IMR-90 (cell line): ENCODE measurements around the gene CHD2. TPM values are rescaled to one million over a fixed set of nuclear protein-coding genes. Genes with fewer than 3 reads are reported as not detected.

Experiments
- ATAC-seq: fragments of 200-7000 bp; cut with Tn5 transposase; 2 replicates; pipeline ENCODE4 v1.9.1; 2020; ENCODE audit warnings: low read depth, mild to moderate bottlenecking, moderate library complexity
- BruUV-seq: library from RNA; stranded (reverse); fragments of 400-500 nt; replicated peaks from 2 replicates; lab custom pipeline; 2021; lab: Mats Ljungman, UMichigan
- CTCF ChIA-PET: fragments of 300-600 bp; formaldehyde crosslinking; extraction: SDS; loops from one replicate; lab custom pipeline; 2021; ENCODE audit warnings: antibody characterized with exemption; lab: Yijun Ruan, JAX
- POLR2A ChIA-PET: fragments of 300-600 bp; sonication (Branson Sonifier 250); formaldehyde crosslinking; loops from one replicate; lab custom pipeline; 2022; ENCODE audit warnings: antibody characterized with exemption; ENCODE audit not compliant: unreplicated experiment; lab: Charles Lee
- DNase-seq: peaks from one replicate; pipeline ENCODE4 v3.0.0; 2013
- H2AFZ ChIP-seq: replicated peaks from 2 replicates; pipeline ENCODE3; 2013; ENCODE audit warnings: low read length, mild to moderate bottlenecking; ENCODE audit not compliant: poor library complexity
- H2AK5ac ChIP-seq: 2 replicates; pipeline ENCODE4 v1.6.1; 2013; ENCODE audit warnings: low read depth, low read length, inconsistent platforms
- H2AK9ac ChIP-seq: replicated peaks from 2 replicates; pipeline ENCODE3; 2013; ENCODE audit warnings: mild to moderate bottlenecking, low read depth, low read length, moderate library complexity; ENCODE audit not compliant: poor library complexity
- H2BK120ac ChIP-seq: 2 replicates; pipeline ENCODE4 v1.6.1; 2013; ENCODE audit warnings: low read depth, low read length, inconsistent platforms
- H2BK15ac ChIP-seq: 3 replicates; pipeline ENCODE4 v1.6.1; 2013; ENCODE audit warnings: low read depth, low read length, inconsistent platforms
- H2BK20ac ChIP-seq: 2 replicates; pipeline ENCODE4 v1.6.1; 2013; ENCODE audit warnings: low read depth, mild to moderate bottlenecking, inconsistent platforms, low read length, moderate library complexity
- H2BK5ac ChIP-seq: 2 replicates; pipeline ENCODE4 v1.6.1; 2013; ENCODE audit warnings: mild to moderate bottlenecking, low read depth, low read length, inconsistent platforms; ENCODE audit not compliant: poor library complexity, severe bottlenecking
- H3K14ac ChIP-seq: replicated peaks from 2 replicates; pipeline ENCODE4 v1.6.1; 2013; ENCODE audit warnings: low read depth, low read length, inconsistent platforms
- H3K18ac ChIP-seq: 2 replicates; pipeline ENCODE4 v1.6.1; 2013; ENCODE audit warnings: low read depth, low read length, control low read depth
- H3K23ac ChIP-seq: 2 replicates; pipeline ENCODE4 v1.6.1; 2013; ENCODE audit warnings: low read depth, low read length, inconsistent platforms
- H3K27ac ChIP-seq: 2 replicates; pipeline ENCODE4 v1.5.1; 2013; ENCODE audit warnings: mild to moderate bottlenecking, control low read depth, low read length; ENCODE audit not compliant: insufficient read depth
- H3K27me3 ChIP-seq: 2 replicates; pipeline ENCODE4 v1.6.1; 2013; ENCODE audit warnings: low read length; ENCODE audit not compliant: control insufficient read depth, insufficient read depth
- H3K36me3 ChIP-seq: 2 replicates; pipeline ENCODE4 v1.6.1; 2013; ENCODE audit warnings: low read length, mixed read lengths; ENCODE audit not compliant: control insufficient read depth, insufficient read depth
- H3K4ac ChIP-seq: 2 replicates; pipeline ENCODE4 v1.6.1; 2013; ENCODE audit warnings: low read depth, low read length, inconsistent platforms
- H3K4me1 ChIP-seq: 2 replicates; pipeline ENCODE4 v1.6.1; 2013; ENCODE audit warnings: low read length, mixed read lengths; ENCODE audit not compliant: control insufficient read depth, insufficient read depth
- H3K4me2 ChIP-seq: 2 replicates; pipeline ENCODE4 v1.6.1; 2013; ENCODE audit warnings: low read depth, mild to moderate bottlenecking, control low read depth, low read length, moderate library complexity
- H3K4me3 ChIP-seq: 2 replicates; pipeline ENCODE4 v1.5.1; 2013; ENCODE audit warnings: low read depth, mild to moderate bottlenecking, control low read depth, low read length, moderate library complexity; ENCODE audit not compliant: insufficient read depth
- H3K56ac ChIP-seq: 2 replicates; pipeline ENCODE4 v1.6.1; 2013; ENCODE audit warnings: low read length, inconsistent platforms; ENCODE audit not compliant: insufficient read depth; ENCODE audit errors: extremely low read depth
- H3K79me1 ChIP-seq, 2 experiments: 2 replicates each; pipeline ENCODE4 v1.6.1; 2013; ENCODE audit warnings: low read length in 2 of 2, inconsistent platforms in 1 of 2, low read depth in 1 of 2
- H3K9ac ChIP-seq: 2 replicates; pipeline ENCODE4 v1.6.1; 2013; ENCODE audit warnings: low read depth, low read length, control low read depth
- H3K9me1 ChIP-seq: 2 replicates; pipeline ENCODE4 v1.6.1; 2013; ENCODE audit warnings: low read length, inconsistent platforms; ENCODE audit not compliant: insufficient read depth
- H3K9me3 ChIP-seq: 2 replicates; pipeline ENCODE4 v1.6.1; 2013; ENCODE audit warnings: low read length; ENCODE audit not compliant: control insufficient read depth, insufficient read depth
- H4K20me1 ChIP-seq: 2 replicates; pipeline ENCODE4 v1.6.1; 2013; ENCODE audit warnings: low read length, inconsistent platforms; ENCODE audit not compliant: insufficient read depth
- H4K5ac ChIP-seq: 2 replicates; pipeline ENCODE4 v1.6.1; 2013; ENCODE audit warnings: mild to moderate bottlenecking, low read depth, low read length, control low read depth
- H4K8ac ChIP-seq, 2 experiments: 2 replicates each; pipeline ENCODE4 v1.6.1; 2013; ENCODE audit warnings: low read depth in 2 of 2, low read length in 2 of 2, control low read depth in 1 of 2, inconsistent platforms in 1 of 2
- H4K91ac ChIP-seq: 2 replicates; pipeline ENCODE4 v1.6.1; 2013; ENCODE audit warnings: low read depth, low read length, inconsistent platforms; ENCODE audit not compliant: insufficient read depth
- BHLHE40 ChIP-seq: fragments of 150-350 bp; IDR thresholded peaks from 2 replicates; pipeline ENCODE4 v1.6.1; 2016; ENCODE audit warnings: mild to moderate bottlenecking, low read depth, low read length
- CEBPB ChIP-seq: IDR thresholded peaks from 2 replicates; pipeline ENCODE4 v1.6.1; 2012; ENCODE audit warnings: low read depth, low read length, improper control_type of control experiment
- CHD1 ChIP-seq: IDR thresholded peaks from 2 replicates; pipeline ENCODE4 v1.6.1; 2012; ENCODE audit warnings: low read depth, low read length, improper control_type of control experiment
- CTCF ChIP-seq: conservative IDR thresholded peaks from 2 replicates; pipeline ENCODE4 v1.5.1; 2012; ENCODE audit warnings: mild to moderate bottlenecking, low read depth, low read length, improper control_type of control experiment
- ELK1 ChIP-seq: fragments of 150-350 bp; IDR thresholded peaks from 2 replicates; pipeline ENCODE4 v1.6.1; 2016; ENCODE audit warnings: low read depth, mild to moderate bottlenecking, low read length, moderate library complexity, borderline replicate concordance
- FOS ChIP-seq: fragments of 150-350 bp; IDR thresholded peaks from 2 replicates; pipeline ENCODE4 v1.6.1; 2016; ENCODE audit warnings: low read depth, low read length
- MAFK ChIP-seq: IDR thresholded peaks from 2 replicates; pipeline ENCODE4 v1.6.1; 2012; ENCODE audit warnings: low read depth, low read length, improper control_type of control experiment
- MAZ ChIP-seq: IDR thresholded peaks from 2 replicates; pipeline ENCODE4 v1.6.1; 2012; ENCODE audit warnings: low read depth, mild to moderate bottlenecking, low read length, improper control_type of control experiment, moderate library complexity, borderline replicate concordance
- MXI1 ChIP-seq: IDR thresholded peaks from 2 replicates; pipeline ENCODE4 v1.6.1; 2012; ENCODE audit warnings: low read depth, mild to moderate bottlenecking, low read length, moderate library complexity, borderline replicate concordance
- NFE2L2 ChIP-seq: fragments of 150-350 bp; IDR thresholded peaks from 2 replicates; pipeline ENCODE4 v1.6.1; 2016; ENCODE audit warnings: low read depth, mild to moderate bottlenecking, low read length
- POLR2A ChIP-seq: IDR thresholded peaks from 2 replicates; pipeline ENCODE4 v1.6.1; 2012; ENCODE audit warnings: mild to moderate bottlenecking, low read depth, low read length
- RAD21 ChIP-seq: IDR thresholded peaks from 2 replicates; pipeline ENCODE4 v1.6.1; 2012; ENCODE audit warnings: low read length, improper control_type of control experiment
- RCOR1 ChIP-seq: IDR thresholded peaks from 2 replicates; pipeline ENCODE4 v1.6.1; 2012; ENCODE audit warnings: mild to moderate bottlenecking, low read length, improper control_type of control experiment; ENCODE audit not compliant: insufficient replicate concordance
- RFX5 ChIP-seq: IDR thresholded peaks from 2 replicates; pipeline ENCODE4 v1.8.0; 2012; ENCODE audit warnings: low read depth, mild to moderate bottlenecking, low read length, moderate library complexity
- SMC3 ChIP-seq: fragments of 150-350 bp; IDR thresholded peaks from 2 replicates; pipeline ENCODE4 v1.6.1; 2016; ENCODE audit warnings: low read depth, mild to moderate bottlenecking, antibody characterized with exemption, low read length, moderate library complexity
- USF2 ChIP-seq: fragments of 150-350 bp; IDR thresholded peaks from 2 replicates; pipeline ENCODE4 v1.6.1; 2017; ENCODE audit warnings: mild to moderate bottlenecking, antibody characterized with exemption, low read length, low read depth
- WGBS, 2 experiments: methylation state at CpG; one replicate each; pipeline versions ENCODE4 v1.1.5 to v1.1.7; 2013; ENCODE audit warnings: missing lambda C conversion rate in 2 of 2; ENCODE audit not compliant: insufficient read length in 1 of 2; ENCODE audit errors: extremely low coverage in 2 of 2; 5-methylcytosine and 5-hydroxymethylcytosine counted together
- dilution Hi-C: fragments of 300-500 bp; cut with HindIII; formaldehyde crosslinking; loops from one replicate; pipeline ENCODE4 v1.14.3; 2018; ENCODE audit warnings: low sequenced_read_pairs; ENCODE audit not compliant: unreplicated experiment
- in situ Hi-C: fragments of 300-500 bp; cut with MboI; formaldehyde crosslinking; loops from 3 replicates; pipeline ENCODE4 v1.14.3; 2019; ENCODE audit warnings: low sequenced_read_pairs, inconsistent platforms, mixed read lengths
- intact Hi-C: fragments of 100-400 bp; cut with micrococcal nuclease; formaldehyde crosslinking; loops from 2 replicates; pipeline ENCODE4 v1.10.0; 2022
- polyA plus RNA-seq, 3 experiments: library from polyadenylated mRNA; depleted of rRNA; stranded (reverse); fragments of >200 nt; gene quantifications; 2 replicates each; pipeline ENCODE4 v1.2.3, GENCODE V29; 2012; ENCODE audit warnings: low replicate concordance in 1 of 3
- total RNA-seq: library from RNA; depleted of rRNA; stranded (reverse); fragments of >200 nt; gene quantifications from 2 replicates; pipeline ENCODE4 v1.2.3, GENCODE V29; 2012

The CHD2 gene
- total and polyA plus RNA-seq, 2 of the 4 experiments (the other 2 are of a cell fraction) = 44.9 to 64.7 TPM

GRCh38 chr15:93058904-93059427 is 158.8 kb downstream of the CHD2 start:
- no peak for TF ChIP-seq MAFK
- no peak for TF ChIP-seq CTCF
- no peak for TF ChIP-seq CEBPB
- no peak for TF ChIP-seq CHD1
- TF ChIP-seq USF2 = no peak
- no peak for TF ChIP-seq POLR2A
- no peak for TF ChIP-seq NFE2L2
- no peak for TF ChIP-seq ELK1
- no peak for TF ChIP-seq SMC3
- no peak for TF ChIP-seq MXI1
- TF ChIP-seq RFX5 = no peak
- no peak for TF ChIP-seq RCOR1
- no peak for TF ChIP-seq MAZ
- no peak for TF ChIP-seq BHLHE40
- TF ChIP-seq RAD21 = no peak
- TF ChIP-seq FOS = no peak
- no peak overlapping the region for H3K9ac ChIP-seq
- ChIA-PET CTCF (interaction anchor here (1.5 kb wide), 1 partner anchor 29 kb away, joined by 3 read pairs; no protein-coding TSS in a partner anchor), POLR2A (no interaction called here)
- in situ Hi-C loops = no loop called here
- H3K79me1 ChIP-seq = no peaks in the 10 kb centered on the region
- H4K91ac ChIP-seq = no peak overlapping the region
- H2AK5ac ChIP-seq = no peak overlapping the region
- no peak overlapping the region for H2BK20ac ChIP-seq
- no peak overlapping the region for H2BK15ac ChIP-seq
- H3K36me3 ChIP-seq = no peaks in the 10 kb centered on the region
- H2BK120ac ChIP-seq = no peak overlapping the region
- no peak overlapping the region for H4K5ac ChIP-seq
- H3K4me2 ChIP-seq = no peak overlapping the region
- H2AFZ ChIP-seq = no peak overlapping the region
- intact Hi-C loops = no loop called here
- no peak overlapping the region for H2AK9ac ChIP-seq
- no peak for DNase-seq
- H3K56ac ChIP-seq = no peak overlapping the region
- H3K9me3 ChIP-seq = no peaks in the 10 kb centered on the region
- dilution Hi-C loops = no loop called here
- H3K9me1 ChIP-seq = no peaks in the 10 kb centered on the region
- 70% methylated on average over 12 of the region's 18 CpGs; no CpG with 5 or more reads in 1 of the 2 experiments for WGBS, 2 experiments
- H3K27me3 ChIP-seq = peaks cover 12% of the 10 kb centered on the region
- H3K23ac ChIP-seq = no peak overlapping the region
- no peak overlapping the region for H3K4ac ChIP-seq
- H2BK5ac ChIP-seq = no peak overlapping the region
- H3K4me3 ChIP-seq = no peak overlapping the region
- H3K4me1 ChIP-seq = peaks cover 1% of the 10 kb centered on the region; the same call in 1 of the 2 replicates
- no peak overlapping the region for H3K18ac ChIP-seq
- no peak for ATAC-seq
- no TSS peak for BruUV-seq
- no peaks in the 10 kb centered on the region for H4K20me1 ChIP-seq
- H3K14ac ChIP-seq = no peak overlapping the region
- H3K27ac ChIP-seq = no peak overlapping the region
- no peak overlapping the region for H4K8ac ChIP-seq
